Globus pallidus (tissue), 1 donor: ENCODE results near the gene KEAP1.

ENCODE experiments used
- DNase-seq: peaks from one replicate; pipeline ENCODE4 v3.0.0-alpha.2; 2015; ENCODE audit warnings: low spot score

KEAP1 gene

GRCh38 chr19:10449037-10449436, 54.1 kb downstream of the KEAP1 start:
- DNase-seq = no peak

DNA sequence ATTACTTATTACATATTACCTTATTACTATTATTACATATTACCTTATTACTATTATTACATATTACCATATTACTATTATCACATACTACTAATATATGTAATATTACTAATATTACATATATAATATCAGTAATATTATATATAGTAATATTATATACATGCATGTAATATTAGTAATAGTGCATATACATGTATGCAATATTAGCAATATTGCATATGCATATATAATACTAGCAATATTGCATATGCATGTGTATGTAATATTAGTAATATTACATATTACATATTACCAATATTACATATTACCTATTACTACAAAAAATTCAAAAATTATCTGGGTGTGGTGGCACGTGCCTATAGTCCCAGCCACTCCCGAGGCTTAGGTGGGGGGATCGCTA, 60.5 kb downstream of the KEAP1 start:
- DNase-seq = no peak

DNA sequence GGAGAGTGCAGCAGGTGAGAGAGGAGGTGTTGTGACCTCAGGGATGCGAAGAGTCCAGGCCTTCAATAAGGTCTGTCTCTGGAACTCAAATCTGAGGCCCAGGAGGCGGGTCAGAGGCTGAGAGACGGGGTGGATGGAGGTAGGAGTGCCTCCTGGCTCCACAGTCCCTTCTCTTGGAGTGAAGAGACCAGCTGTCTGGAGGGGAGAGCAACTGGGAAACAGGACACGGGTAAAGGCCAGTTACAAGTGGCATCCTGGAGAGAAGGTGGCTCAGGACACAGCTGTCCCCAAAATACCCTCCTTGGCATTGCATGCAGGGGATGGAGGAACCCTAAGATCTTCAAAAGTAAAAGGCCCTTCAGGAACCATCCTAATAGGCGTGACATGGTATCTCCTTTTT, 63.6 kb downstream of the KEAP1 start:
- no peak for DNase-seq
